Adrenal gland (tissue), 12 donors: Measurements from ENCODE around the gene INPP4B. TPM values are rescaled to one million over a fixed set of nuclear protein-coding genes. Genes with fewer than 3 reads are reported as not detected.

Experiments used
- DNase-seq, 7 donors: peaks; one replicate each; pipeline ENCODE4 v3.0.0-alpha.2; 2019 to 2020
- H3K27ac ChIP-seq, 5 donors: fragments of 200-600 bp; sonication (generic) in 4 of 5; 1 replicate in 3 of 5; 2 replicates in 2 of 5; pipeline versions ENCODE4 v1.5.1 to v1.8.0; 2016 to 2020; ENCODE audit warnings: mild to moderate bottlenecking in 1 of 5
- H3K27me3 ChIP-seq: fragments of 200-600 bp; 2 replicates; pipeline ENCODE4 v1.8.0; 2021
- H3K36me3 ChIP-seq, 2 donors: fragments of 200-600 bp; replicated peaks in 1 of 2; 1 replicate in 1 of 2; 2 replicates in 1 of 2; pipeline versions ENCODE4 v1.5.1 to v1.8.0; 2018 to 2022
- H3K4me1 ChIP-seq, 2 donors: fragments of 200-600 bp; replicated peaks in 1 of 2; 1 replicate in 1 of 2; 2 replicates in 1 of 2; pipeline versions ENCODE4 v1.5.1 to v1.8.0; 2018 to 2021
- H3K4me3 ChIP-seq, 4 donors: fragments of 200-600 bp; sonication (generic) in 3 of 4; one replicate each; pipeline ENCODE4 v1.5.1; 2016 to 2018
- H3K9me3 ChIP-seq, 3 donors: fragments of 200-600 bp; sonication (generic) in 1 of 3; replicated peaks in 1 of 3; 1 replicate in 2 of 3; 2 replicates in 1 of 3; pipeline versions ENCODE4 v1.5.1 to v1.8.0; 2016 to 2021
- POLR2A ChIP-seq, 2 donors: fragments of 450-650 bp; IDR thresholded peaks; one replicate each; pipeline ENCODE4 v1.6.1; 2017; ENCODE audit warnings: antibody characterized with exemption in 2 of 2, mild to moderate bottlenecking in 2 of 2, moderate library complexity in 1 of 2
- WGBS, 4 donors: extraction: QIAGEN DNeasy Blood & Tissue Kit in 2 of 4; methylation state at CpG; one replicate each; pipeline versions ENCODE4 v1.1.5 to v1.1.7; 2013 to 2017; 5-methylcytosine and 5-hydroxymethylcytosine counted together
- intact Hi-C, 2 donors: fragments of 100-400 bp; cut with DNase I; formaldehyde crosslinking; loops; one replicate each; pipeline versions ENCODE4 v1.14.1 to v1.15.0; 2022 to 2023
- polyA plus RNA-seq, 3 donors: library from polyadenylated mRNA; stranded (reverse); fragments of 200-250 nt in 2 of 3; fragments of 350-450 nt in 1 of 3; fragmentation: Illumina TruSeq in 1 of 3; extraction: RNeasy Lipid Tissue Mini Kit (QIAGEN cat#74804) in 1 of 3; gene quantifications; one replicate each; pipeline ENCODE4 v1.2.3, GENCODE V29; 2013 to 2014
- total RNA-seq, 9 donors: library from RNA; depleted of rRNA in 4 of 9; stranded (reverse); fragments of >200 nt in 4 of 9; fragments of 120-200 nt in 1 of 9; fragmentation: NEBNext Ultra II Directional in 1 of 9; extraction: Animal tissue kit (Norgen Biotek cat#: 25700) in 1 of 9; gene quantifications; one replicate each; pipeline versions ENCODE4 v1.1.0 to v1.2.4, GENCODE V29; 2013 to 2023
- TF ChIP-seq, protein P1 (sequence below), 6 experiments: fragments of 450-650 bp in 4 of 6; fragments of 200-600 bp in 2 of 6; sonication (generic) in 1 of 6; IDR thresholded peaks; 1 replicate in 5 of 6; 2 replicates in 1 of 6; pipeline versions ENCODE4 v1.5.1 to v1.8.0; 2016 to 2021; ENCODE audit warnings: antibody characterized with exemption in 6 of 6, mild to moderate bottlenecking in 2 of 6, moderate library complexity in 1 of 6
- donor health status: healthy with polysubstance abuse.
- donor health status: Bipolar disorder and iron deficiency.
- donor health status: DM: yes; HTN: yes; CAD: no.
- donor health status: DM: no; HTN: no; CAD: no.
- donor health status: DM: no; HTN: no; CAD: no.
- donor health status: DM: yes; HTN: yes; CAD: no.

INPP4B gene
- total and polyA plus RNA-seq, 12 donors = 2.2 to 21.6 (median 11.8) TPM

DNA sequence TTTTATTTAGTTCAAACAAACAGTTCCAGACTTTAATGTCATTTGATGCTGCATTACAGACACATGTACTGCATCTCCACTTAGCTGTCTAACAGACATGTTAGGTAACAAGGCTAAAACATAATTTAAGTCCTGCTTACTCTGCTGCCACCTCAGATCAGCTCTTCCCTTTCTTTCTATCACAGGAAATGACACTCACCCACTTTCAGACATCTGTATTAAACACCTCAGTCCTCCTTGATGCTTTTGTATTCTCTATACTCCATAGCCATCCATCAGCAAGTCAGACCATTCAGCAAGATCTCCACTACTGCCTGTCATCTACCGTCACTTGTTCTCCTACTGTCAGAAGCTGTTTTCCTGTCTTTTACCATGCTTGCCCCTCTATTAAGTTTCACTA, 804.3 kb downstream of the INPP4B start:
- Histone ChIP-seq H3K27me3 (no peaks in the 10 kb centered on the region), H3K4me1 (no peaks in the 10 kb centered on the region), H3K4me3 (no peak overlapping the region), H3K36me3 (no peaks in the 10 kb centered on the region), H3K27ac (no peak overlapping the region), H3K9me3 (no peaks in the 10 kb centered on the region)
- intact Hi-C loops = no loop called here
- no peak for DNase-seq
- TF ChIP-seq, protein P1, sequence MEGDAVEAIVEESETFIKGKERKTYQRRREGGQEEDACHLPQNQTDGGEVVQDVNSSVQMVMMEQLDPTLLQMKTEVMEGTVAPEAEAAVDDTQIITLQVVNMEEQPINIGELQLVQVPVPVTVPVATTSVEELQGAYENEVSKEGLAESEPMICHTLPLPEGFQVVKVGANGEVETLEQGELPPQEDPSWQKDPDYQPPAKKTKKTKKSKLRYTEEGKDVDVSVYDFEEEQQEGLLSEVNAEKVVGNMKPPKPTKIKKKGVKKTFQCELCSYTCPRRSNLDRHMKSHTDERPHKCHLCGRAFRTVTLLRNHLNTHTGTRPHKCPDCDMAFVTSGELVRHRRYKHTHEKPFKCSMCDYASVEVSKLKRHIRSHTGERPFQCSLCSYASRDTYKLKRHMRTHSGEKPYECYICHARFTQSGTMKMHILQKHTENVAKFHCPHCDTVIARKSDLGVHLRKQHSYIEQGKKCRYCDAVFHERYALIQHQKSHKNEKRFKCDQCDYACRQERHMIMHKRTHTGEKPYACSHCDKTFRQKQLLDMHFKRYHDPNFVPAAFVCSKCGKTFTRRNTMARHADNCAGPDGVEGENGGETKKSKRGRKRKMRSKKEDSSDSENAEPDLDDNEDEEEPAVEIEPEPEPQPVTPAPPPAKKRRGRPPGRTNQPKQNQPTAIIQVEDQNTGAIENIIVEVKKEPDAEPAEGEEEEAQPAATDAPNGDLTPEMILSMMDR (IDR thresholded peaks at IDR 0.05) = no peak
- TF ChIP-seq POLR2A (IDR thresholded peaks at IDR 0.05) = no peak
- 89 to 100% (median 97%) methylated on average over 1 of the region's 1 CpG for WGBS, 4 donors

DNA sequence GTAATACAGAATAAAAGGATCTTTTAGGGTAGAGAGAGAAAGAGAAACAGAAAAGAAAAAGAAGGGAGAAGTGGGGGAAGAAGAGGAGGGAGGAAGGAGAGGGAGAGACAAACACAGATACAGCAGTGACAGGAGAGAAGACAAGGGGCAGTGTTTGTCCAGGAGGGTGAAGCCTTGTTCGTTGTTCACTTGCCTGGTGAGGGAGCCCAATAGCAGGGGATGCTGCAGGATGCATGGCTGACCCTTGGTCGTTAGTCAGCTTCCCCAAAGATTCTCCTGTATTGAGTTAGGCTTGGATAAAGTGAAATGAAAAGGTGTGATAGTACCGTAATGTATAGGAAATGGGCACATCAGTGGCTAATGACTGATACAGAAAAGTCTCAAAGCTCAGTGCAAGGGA, 806.1 kb downstream of the INPP4B start:
- no peaks in the 10 kb centered on the region for H3K27me3 ChIP-seq
- H3K36me3 ChIP-seq = no peaks in the 10 kb centered on the region
- intact Hi-C loops = no loop called here
- H3K4me3 ChIP-seq = no peak overlapping the region
- H3K9me3 ChIP-seq = no peaks in the 10 kb centered on the region
- no peak overlapping the region for H3K27ac ChIP-seq
- WGBS, 4 donors = 71 to 87% (median 78%) methylated on average over 3 of the region's 3 CpGs
- no peaks in the 10 kb centered on the region for H3K4me1 ChIP-seq
- DNase-seq = no peak
- TF ChIP-seq POLR2A (IDR thresholded peaks at IDR 0.05) = no peak
- TF ChIP-seq, protein P1 (IDR thresholded peaks at IDR 0.05) = no peak

DNA sequence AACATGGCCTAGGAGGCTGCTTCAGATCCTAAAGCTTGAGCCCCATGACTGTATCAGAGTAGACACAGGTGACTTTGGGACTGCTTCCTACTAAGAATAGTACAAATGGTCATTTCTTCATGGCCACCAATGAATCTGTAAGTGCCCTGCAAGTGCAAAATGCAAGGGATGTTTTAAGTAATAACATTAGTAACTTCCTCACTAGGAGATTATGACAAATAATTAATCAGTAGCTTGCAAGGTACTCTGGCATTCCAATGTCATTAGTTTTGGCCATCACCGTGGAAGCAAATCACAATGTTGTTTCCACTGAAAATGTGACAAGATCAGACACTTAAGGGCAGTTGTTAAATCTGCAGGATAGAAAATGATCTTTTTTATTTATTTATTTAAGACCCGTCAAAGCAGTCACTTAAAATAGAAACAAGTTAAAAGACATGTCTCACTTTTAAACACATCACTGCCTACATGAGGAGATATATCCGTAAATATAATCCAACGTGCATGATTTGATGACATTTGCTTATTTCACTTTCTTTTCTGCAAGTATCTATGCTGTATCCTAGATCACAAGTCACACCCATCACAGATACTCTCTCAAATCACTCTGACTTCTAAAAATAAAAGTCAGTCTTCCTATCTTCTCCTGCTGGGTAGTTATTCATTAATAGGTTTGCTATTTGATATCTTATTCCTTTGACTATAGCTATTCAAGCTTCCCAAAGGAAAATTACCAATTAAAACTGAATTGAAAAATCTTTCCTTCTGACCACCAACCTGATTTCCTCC, 809.1 kb downstream of the INPP4B start:
- no peaks in the 10 kb centered on the region for H3K36me3 ChIP-seq
- H3K27ac ChIP-seq = no peak overlapping the region
- WGBS, 4 donors = 73 to 84% (median 79%) methylated on average over 4 of the region's 4 CpGs
- DNase-seq = no peak
- intact Hi-C loops = no loop called here
- H3K27me3 ChIP-seq = no peaks in the 10 kb centered on the region
- no peak overlapping the region for H3K4me3 ChIP-seq
- H3K9me3 ChIP-seq = no peaks in the 10 kb centered on the region
- H3K4me1 ChIP-seq = no peaks in the 10 kb centered on the region
- TF ChIP-seq POLR2A (IDR thresholded peaks at IDR 0.05) = no peak
- TF ChIP-seq, protein P1 (IDR thresholded peaks at IDR 0.05) = no peak

DNA sequence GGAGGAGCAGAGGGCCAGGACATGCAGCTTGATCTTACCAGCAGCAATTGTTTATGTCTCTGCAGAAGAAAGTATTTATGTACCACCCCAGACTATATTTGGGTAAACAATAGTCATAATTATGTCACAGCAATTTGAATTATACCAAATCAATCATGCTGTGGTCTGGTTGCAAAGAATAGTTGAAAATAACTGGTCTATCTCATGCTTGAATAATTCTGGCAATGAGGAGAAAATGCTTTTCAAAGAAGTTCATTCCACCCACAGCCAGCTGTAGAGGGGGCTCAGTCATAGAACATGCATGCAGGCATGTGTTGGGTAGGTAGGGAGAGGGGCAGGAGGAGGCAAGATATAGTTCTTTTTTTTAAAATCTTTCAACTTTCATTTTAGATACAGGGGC, 810.5 kb downstream of the INPP4B start:
- intact Hi-C loops = no loop called here
- no peak for DNase-seq

More for the DNA sequence above, 810.5 kb downstream of the INPP4B start:
- Histone ChIP-seq H3K9me3 (no peaks in the 10 kb centered on the region), H3K36me3 (no peaks in the 10 kb centered on the region), H3K27me3 (no peaks in the 10 kb centered on the region), H3K4me3 (no peak overlapping the region), H3K4me1 (no peaks in the 10 kb centered on the region), H3K27ac (no peak overlapping the region)
- TF ChIP-seq, protein P1 (IDR thresholded peaks at IDR 0.05) = no peak
- TF ChIP-seq POLR2A (IDR thresholded peaks at IDR 0.05) = no peak
